Stimulated activated CD8-positive, alpha-beta memory T cell treated with anti-CD3 and anti-CD28 coated beads, Interleukin-7, amount 100 ng/mL, for 24 hours (primary cell): ENCODE measurements around the gene AGAP3.

Source experiments
- DNase-seq: peaks from one replicate; pipeline ENCODE4 v3.0.0-alpha.2; 2020; ENCODE audit warnings: low read depth

AGAP3 gene

GRCh38 chr7:151137076-151137675 lies 50.9 kb downstream of the AGAP3 start:
- DNase-seq: no peak

DNA sequence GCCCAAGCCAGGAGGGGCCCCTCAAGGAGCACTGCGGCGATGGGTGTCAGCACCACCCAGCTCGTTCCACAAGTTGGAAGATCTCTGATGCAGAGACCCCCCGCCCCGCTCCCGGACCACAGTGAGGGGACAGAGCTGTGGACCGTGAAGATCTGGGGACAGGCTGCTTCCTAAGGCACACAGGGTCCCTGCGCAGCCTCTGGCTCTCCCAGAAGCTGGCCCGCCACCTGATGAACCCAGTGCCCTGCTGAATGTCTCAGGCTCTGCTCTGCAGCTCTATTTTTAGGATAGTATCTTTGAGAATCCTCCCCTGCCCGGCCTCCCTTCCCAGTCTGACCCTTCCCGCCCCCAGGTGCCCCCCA lies 51.5 kb downstream of the AGAP3 start:
- DNase-seq: no peak

DNA sequence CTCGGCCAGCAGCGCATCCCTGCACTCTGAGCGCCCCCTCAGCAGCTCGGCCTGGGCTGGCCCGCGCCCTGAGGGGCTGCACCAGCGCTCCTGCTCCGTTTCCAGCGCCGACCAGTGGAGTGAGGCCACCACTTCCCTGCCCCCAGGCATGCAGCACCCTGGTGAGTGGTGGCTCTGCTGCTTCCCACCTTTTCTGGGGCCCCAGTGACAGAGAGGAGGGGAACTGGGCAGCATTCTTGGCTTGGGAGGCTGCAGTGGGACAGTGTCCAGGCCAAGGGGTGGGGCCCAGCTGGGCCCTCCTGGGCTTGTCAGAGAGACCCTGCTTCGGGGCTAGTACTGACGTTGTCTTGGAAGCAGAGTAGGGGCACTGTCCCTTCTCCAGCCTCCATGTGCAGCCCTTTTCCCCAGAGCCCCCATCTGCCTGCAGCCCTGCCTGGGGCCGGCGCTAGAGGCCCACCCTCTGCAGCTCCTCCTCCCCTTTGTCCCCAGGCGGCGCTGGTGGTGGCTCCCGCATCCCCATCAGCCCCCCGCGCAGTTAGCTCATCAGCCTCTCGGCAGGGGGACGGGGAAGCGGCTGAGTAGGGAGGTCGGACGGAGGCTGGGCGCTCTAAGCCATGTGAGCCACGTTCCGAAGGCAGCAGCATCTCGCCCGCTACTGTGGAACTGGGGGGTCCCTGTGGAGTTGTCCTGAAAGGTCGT lies 52.0 kb downstream of the AGAP3 start:
- DNase-seq: no peak

GRCh38 chr7:151139071-151139790 lies 53.0 kb downstream of the AGAP3 start:
- no peak for DNase-seq

DNA sequence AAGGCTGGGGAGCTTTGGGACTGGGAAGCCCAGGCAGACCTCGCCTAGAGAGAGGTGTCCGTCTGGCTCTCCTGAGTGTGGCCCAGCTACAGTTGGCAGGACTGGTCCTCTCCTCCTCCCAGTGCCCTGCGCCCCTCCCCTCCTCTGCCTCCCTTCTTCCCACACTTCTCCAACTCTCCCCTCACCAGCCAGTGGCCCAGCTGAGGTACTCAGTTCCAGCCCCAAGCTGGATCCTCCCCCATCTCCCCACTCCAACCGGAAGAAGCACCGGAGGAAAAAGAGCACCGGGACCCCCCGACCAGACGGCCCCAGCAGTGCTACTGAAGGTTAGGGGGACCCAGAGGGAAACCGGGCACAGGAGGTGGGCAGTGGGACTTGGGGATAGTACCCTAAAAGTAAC lies 53.5 kb downstream of the AGAP3 start:
- DNase-seq: no peak

DNA sequence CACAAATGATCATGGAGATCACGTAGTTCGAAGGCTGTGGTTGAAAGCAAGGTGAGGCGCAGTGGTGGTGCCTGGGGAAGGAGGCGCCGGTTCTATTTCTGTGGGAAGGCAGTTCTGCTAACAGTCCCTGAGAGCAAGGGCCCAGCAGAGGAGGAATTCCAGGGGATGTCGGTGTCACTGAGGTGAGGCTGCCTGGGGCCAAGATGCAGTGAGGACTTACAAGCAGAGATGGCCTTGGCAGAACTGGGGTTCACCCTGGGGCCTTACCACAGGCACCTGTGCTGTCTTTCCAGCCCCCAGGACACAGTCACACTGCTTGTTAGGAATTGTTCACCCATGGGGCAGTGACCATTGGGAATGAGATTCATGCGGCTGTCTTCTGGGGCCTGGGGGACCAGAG lies 54.6 kb downstream of the AGAP3 start:
- DNase-seq: no peak

DNA sequence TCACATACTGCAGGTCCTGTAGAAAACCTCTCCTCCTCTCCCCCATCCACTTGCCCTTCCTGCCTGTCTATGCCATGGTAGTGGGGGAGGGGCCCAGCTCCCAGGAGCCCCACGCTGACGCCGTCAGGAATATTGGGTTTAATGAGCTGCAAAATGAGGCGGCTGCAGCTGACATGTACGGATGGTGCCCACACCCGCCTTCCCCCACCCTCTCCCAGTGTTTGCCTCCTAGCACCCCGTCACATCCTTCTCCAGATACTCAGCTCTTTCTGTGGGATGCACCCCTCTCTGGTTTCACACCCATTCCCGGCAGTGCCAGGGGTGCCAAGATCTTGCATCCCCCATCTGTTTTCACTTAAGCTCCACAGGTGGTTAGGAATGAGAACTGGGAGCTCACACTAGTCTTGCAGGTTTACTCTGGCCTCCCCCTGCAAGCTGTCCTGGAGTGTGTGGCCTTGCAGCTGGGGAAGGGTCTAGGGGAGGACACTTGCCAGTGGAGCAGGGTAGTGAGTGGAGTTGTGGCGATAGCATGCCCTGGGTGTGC lies 55.1 kb downstream of the AGAP3 start:
- DNase-seq: no peak

- no peak for DNase-seq
Observed at GRCh38 chr7:151141855-151142685, 55.8 kb downstream of the AGAP3 start.

DNA sequence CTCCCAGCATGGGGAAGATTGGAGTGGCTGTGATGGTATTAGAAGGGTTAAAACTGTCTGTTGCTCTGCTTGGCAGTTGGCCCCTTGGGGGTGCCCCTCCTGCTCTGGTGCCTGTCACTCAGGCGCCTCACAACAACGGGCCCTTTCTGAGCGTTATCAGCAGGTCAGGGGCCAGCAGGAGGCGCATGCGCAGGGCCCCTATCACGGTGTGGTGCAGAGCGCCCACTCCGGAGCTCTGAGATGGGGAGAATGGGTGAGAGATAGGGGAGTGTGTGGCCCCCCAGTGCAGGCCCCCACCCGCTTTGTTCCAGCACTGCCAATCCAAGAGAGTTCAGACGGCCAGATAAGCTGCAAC lies 56.4 kb downstream of the AGAP3 start:
- DNase-seq: no peak

- no peak for DNase-seq
Observed at GRCh38 chr7:151143261-151144015, 57.2 kb downstream of the AGAP3 start.

DNA sequence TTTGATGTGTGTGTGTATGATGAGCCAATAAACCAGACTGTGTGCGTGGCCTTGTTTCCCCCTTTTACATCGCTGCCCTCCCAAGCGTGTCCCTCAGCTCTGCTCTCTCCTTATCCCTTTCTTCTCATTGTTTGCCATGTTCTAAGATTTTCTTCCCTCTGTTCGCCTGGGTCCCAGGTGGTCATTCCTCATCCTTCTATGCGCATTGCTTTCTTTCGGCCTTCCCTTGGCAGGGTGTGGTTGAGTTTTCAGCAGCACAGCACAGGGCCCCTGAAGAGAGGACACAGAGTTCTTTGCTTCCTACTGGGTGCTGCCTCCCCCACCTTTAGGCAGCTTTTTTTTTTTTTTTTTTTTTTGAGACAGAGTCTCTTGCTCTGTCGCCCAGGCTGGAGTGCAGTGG lies 58.1 kb downstream of the AGAP3 start:
- DNase-seq: no peak

DNA sequence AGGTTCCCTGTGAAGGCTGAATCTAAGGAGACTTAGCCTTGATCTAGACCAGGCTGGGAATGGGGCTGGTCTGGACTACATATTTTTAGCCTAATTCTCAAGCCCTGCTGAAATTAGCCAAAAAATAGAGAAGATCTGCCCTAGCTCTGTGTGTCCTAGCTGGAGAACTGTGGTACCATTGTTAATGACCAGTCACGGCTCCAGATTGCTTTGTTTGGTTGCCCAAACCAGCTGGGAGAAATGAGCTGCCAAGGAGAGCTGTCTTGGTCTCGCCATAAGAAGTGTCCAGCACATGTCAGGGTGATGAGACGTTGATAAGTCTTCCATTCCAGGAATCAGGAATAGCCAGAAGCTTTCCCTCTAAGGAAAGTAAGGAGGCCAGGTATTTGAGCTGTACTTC lies 60.5 kb downstream of the AGAP3 start:
- DNase-seq: no peak

DNA sequence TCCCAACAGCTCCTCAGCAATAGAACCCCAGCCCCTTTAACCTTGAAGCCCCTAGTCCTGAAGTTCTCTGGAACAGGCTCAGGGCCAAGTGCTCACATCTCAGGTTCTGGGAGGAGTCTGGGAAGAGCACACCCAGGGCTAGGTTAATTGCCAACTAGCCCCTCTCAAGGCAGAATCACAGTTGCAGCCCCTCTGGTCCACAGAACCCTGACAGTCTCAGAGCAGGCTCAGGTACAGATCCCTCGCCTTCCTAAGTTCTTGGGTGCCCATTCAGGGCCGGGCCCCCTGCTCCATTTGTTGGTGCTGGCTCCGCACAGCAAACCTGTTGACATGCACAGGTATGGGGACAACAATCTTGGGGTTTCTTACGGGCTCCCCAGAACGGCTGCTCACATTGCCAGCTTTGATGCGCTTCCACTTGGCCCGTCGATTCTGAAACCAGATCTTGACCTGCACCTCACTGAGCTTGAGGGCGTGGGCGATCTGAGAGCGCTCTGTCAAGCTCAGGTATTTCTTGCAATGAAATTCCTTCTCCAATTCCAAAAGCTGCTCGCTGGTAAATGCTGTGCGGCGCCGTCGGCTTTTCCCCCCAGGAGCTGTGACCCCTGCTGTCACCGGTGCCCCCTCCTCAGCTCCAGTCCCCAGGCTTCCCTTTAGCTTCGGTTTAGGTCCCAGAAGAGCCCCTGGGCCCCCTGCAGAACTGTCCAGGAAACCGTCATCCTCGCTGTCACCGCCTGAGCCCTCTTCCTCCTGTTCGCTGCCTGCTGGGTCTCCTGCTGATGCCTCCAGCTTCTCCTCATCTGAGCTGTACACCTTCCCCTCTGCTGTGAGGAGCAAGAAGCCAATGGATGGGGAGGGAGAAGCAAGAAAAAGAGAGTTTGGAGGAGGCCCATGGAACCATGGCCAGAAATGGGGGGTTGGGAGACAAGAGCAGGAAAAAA lies 62.3 kb downstream of the AGAP3 start:
- DNase-seq: no peak

DNA sequence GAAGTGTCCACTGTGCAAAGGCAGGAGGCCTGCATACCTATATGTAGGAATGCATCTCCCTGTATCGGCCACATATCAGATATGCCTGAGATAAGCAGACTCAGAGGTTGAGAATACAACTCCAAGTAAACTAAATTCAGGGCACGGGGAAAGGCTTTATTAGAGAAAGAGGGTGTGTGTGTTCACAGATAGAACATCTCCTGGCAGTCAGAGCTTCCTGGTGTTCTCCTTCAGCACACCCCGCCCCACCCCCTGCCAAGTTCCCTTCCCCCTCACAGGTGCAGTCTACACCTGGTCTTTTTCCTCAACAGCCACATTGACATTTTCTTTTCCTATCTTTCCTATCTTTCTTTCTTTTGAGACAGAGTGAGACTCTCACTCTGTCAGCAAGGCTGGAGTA lies 64.1 kb downstream of the AGAP3 start:
- DNase-seq: no peak

GRCh38 chr7:151152643-151153513 lies 66.6 kb downstream of the AGAP3 start:
- DNase-seq: no peak

DNA sequence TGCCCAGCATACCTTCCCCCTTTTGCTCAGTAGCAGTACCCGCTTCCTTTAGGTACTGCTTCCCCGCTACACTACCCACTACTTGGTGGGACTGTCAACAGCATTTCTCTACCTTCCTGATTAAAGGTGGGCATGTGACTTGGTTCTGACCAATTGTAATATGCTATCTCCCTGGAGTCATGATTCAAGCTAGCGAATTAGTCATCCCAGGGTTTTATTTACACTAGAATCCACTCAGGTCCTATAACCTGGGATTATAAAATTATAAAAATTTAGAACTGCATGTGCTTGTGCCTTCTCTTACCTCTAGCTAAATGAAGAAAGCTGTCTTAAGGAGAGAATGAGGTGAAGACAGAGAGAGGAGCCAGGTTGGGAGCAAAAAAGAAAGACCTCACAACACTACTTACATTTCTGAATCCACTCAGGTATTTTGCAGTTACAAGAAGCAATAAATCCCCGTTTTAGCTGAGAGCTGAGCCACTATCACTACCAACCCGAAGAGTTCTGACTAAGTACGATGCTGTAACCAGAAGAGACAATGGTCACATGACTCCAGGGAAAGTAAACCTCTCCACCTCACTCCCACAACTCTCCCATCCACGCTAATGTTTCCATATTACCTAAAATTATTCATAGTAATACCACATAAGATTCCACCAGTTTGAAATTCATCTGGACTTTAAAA lies 71.5 kb downstream of the AGAP3 start:
- DNase-seq: no peak

DNA sequence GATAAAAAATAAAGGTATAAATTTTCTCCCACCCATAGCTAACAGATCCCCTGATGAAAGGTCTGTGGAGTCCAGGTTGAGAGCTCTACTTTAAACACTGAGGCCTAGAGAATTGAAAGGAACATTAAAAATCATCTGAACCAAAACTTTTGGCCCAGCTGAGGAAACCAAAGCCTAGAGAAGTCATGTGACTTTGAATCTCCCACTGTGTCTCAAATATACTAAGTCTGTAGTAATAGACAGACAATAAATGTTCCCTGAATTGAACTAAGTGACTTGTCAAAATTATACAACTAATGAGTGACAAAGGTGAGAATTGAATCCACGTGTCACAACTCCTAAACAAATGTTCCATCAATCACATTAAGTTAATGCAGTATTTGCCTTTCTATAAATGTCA lies 75.5 kb downstream of the AGAP3 start:
- DNase-seq: no peak

DNA sequence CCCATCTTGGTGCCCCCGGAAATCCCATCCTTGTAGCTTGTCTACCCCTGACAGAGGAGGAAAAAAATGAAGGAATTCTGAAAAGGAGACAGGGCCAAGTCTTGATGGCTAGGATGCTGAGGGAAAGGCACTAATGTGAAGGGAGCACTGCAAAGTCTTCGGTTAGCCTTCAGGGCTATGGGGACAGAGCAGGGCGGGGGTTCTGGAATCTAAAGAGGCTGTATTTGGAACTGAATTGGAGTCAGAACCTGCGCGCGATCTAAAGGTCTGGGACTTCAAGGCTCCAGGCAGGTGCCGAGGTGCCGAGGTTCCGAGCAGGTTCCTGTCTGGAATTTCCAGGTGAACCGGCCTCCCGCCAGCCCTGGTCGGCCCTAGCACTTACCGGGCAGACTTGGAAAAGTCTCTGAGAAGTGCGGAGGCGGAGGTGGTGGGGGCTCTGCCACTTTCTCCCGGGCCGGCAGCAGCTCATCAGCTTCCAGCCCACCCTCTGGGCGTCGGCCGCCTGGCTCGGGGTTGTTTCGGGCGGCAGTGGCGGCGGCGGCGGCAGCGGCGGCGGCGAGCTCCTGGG lies 80.4 kb downstream of the AGAP3 start:
- no peak for DNase-seq
